B cell (primary cell): ENCODE results near the gene SWAP70. TPM values are rescaled to one million over a fixed set of nuclear protein-coding genes. Genes with fewer than 3 reads are reported as not detected.

ENCODE experiments used
- ATAC-seq: fragments of 200-7000 bp; cut with Tn5 transposase; one replicate; pipeline ENCODE4 v1.10.0; 2021; ENCODE audit warnings: low read depth, mild to moderate bottlenecking, moderate number of reproducible peaks, moderate library complexity
- CTCF ChIA-PET: fragments of 350-600 bp; sonication (Branson Sonifier 250); formaldehyde crosslinking; loops from one replicate; lab custom pipeline; 2021; ENCODE audit warnings: antibody characterized with exemption, inconsistent platforms; lab: Charles Lee
- POLR2A ChIA-PET: fragments of 350-600 bp; sonication (Branson Sonifier 250); formaldehyde crosslinking; loops from one replicate; lab custom pipeline; 2021; ENCODE audit warnings: antibody characterized with exemption; lab: Charles Lee
- DNase-seq: peaks from one replicate; pipeline ENCODE4 v3.0.0; 2013
- H2AFZ ChIP-seq: 2 replicates; pipeline ENCODE4 v1.6.1; 2012; ENCODE audit warnings: mild to moderate bottlenecking, low read depth, low read length; ENCODE audit not compliant: insufficient read depth, poor library complexity, severe bottlenecking
- H3K27ac ChIP-seq, 2 donors: 1 replicate in 1 of 2; 2 replicates in 1 of 2; pipeline ENCODE4 v1.5.1; 2012 to 2013; ENCODE audit warnings: low read length in 2 of 2, mild to moderate bottlenecking in 2 of 2, moderate library complexity in 1 of 2
- H3K27me3 ChIP-seq, 4 experiments: fragments of 200-600 bp in 1 of 4; sonication (generic) in 1 of 4; replicated peaks in 1 of 4; 1 replicate in 2 of 4; 2 replicates in 2 of 4; pipeline versions ENCODE4 v1.6.1 to v1.7.0; 2013 to 2016; ENCODE audit warnings: low read length in 3 of 4, mild to moderate bottlenecking in 2 of 4, mixed read lengths in 1 of 4, moderate library complexity in 1 of 4; ENCODE audit not compliant: insufficient read depth in 4 of 4, control insufficient read depth in 3 of 4; ENCODE audit errors: control extremely low read depth in 1 of 4
- H3K36me3 ChIP-seq, 2 experiments: replicated peaks in 1 of 2; 1 replicate in 1 of 2; 2 replicates in 1 of 2; pipeline versions ENCODE4 v1.6.1 to v1.7.1; 2013; ENCODE audit warnings: low read length in 1 of 2; ENCODE audit not compliant: insufficient read depth in 2 of 2, control insufficient read depth in 1 of 2; ENCODE audit errors: control extremely low read depth in 1 of 2, extremely low read depth in 1 of 2
- H3K4me1 ChIP-seq, 2 donors: fragments of 200-600 bp in 1 of 2; sonication (generic) in 1 of 2; 1 replicate in 1 of 2; 2 replicates in 1 of 2; pipeline versions ENCODE4 v1.5.1 to v1.6.1; 2013 to 2017; ENCODE audit warnings: low read length in 2 of 2; ENCODE audit not compliant: control insufficient read depth in 2 of 2, insufficient read depth in 2 of 2
- H3K4me2 ChIP-seq: replicated peaks from 2 replicates; pipeline ENCODE3; 2012; ENCODE audit warnings: mild to moderate bottlenecking, low read depth, low read length; ENCODE audit not compliant: poor library complexity, severe bottlenecking
- H3K4me3 ChIP-seq, 5 experiments: fragments of 200-600 bp in 1 of 5; sonication (generic) in 1 of 5; 1 replicate in 3 of 5; 2 replicates in 2 of 5; pipeline versions ENCODE4 v1.5.1 to v1.7.0; 2011 to 2016; ENCODE audit warnings: low read length in 4 of 5, mild to moderate bottlenecking in 4 of 5, low read depth in 2 of 5, control low read depth in 1 of 5, moderate library complexity in 1 of 5; ENCODE audit not compliant: insufficient read depth in 1 of 5; ENCODE audit errors: control extremely low read depth in 1 of 5, extremely low read depth in 1 of 5
- H3K79me2 ChIP-seq: fragments of 200-600 bp; sonication (generic); one replicate; pipeline ENCODE4 v1.6.0; 2016; ENCODE audit warnings: low read length; ENCODE audit not compliant: control insufficient read depth, insufficient read depth
- H3K9ac ChIP-seq: fragments of 200-600 bp; sonication (generic); 2 replicates; pipeline ENCODE4 v1.6.1; 2017; ENCODE audit warnings: mild to moderate bottlenecking, low read length, moderate library complexity
- H3K9me3 ChIP-seq, 3 donors: one replicate each; pipeline versions ENCODE4 v1.6.1 to v1.7.1; 2013; ENCODE audit warnings: low read length in 2 of 3; ENCODE audit not compliant: control insufficient read depth in 2 of 3, insufficient read depth in 1 of 3; ENCODE audit errors: control extremely low read depth in 1 of 3
- H4K20me1 ChIP-seq: 2 replicates; pipeline ENCODE4 v1.6.0; 2012; ENCODE audit warnings: mild to moderate bottlenecking, low read length; ENCODE audit not compliant: insufficient read depth, control insufficient read depth, poor library complexity, severe bottlenecking
- H3K27ac Mint-ChIP-seq: one replicate; pipeline ENCODE4 v1.8.0; 2021; ENCODE audit warnings: mixed read lengths
- H3K27me3 Mint-ChIP-seq: one replicate; pipeline ENCODE4 v1.8.0; 2021; ENCODE audit warnings: mixed read lengths
- H3K4me1 Mint-ChIP-seq: one replicate; pipeline ENCODE4 v1.8.0; 2021; ENCODE audit warnings: mixed read lengths
- H3K4me3 Mint-ChIP-seq: one replicate; pipeline ENCODE4 v1.8.0; 2021; ENCODE audit warnings: mixed read lengths
- H3K9me3 Mint-ChIP-seq: one replicate; pipeline ENCODE4 v1.8.0; 2022; ENCODE audit warnings: mixed read lengths; ENCODE audit not compliant: insufficient read depth
- EZH2 ChIP-seq: IDR thresholded peaks from 2 replicates; pipeline ENCODE4 v1.6.1; 2012; ENCODE audit warnings: borderline replicate concordance, low read depth, mild to moderate bottlenecking, moderate library complexity, low read length; ENCODE audit not compliant: insufficient read depth, poor library complexity, severe bottlenecking
- WGBS: methylation state at CpG from one replicate; pipeline ENCODE4 v1.1.5; 2013; ENCODE audit warnings: missing lambda C conversion rate; ENCODE audit not compliant: insufficient coverage; 5-methylcytosine and 5-hydroxymethylcytosine counted together
- intact Hi-C: fragments of 100-400 bp; cut with micrococcal nuclease; formaldehyde crosslinking; loops from one replicate; pipeline ENCODE4 v1.10.0; 2022
- polyA plus RNA-seq: library from polyadenylated mRNA; depleted of rRNA; stranded (reverse); fragments of >200 nt; gene quantifications from 2 replicates; pipeline ENCODE4 v1.2.3, GENCODE V29; 2012
- total RNA-seq, 2 donors: library from RNA; stranded (reverse); fragments of 120-200 nt in 1 of 2; gene quantifications; 1 replicate in 1 of 2; 2 replicates in 1 of 2; pipeline versions ENCODE4 v1.2.3 to v1.2.4, GENCODE V29; 2013 to 2022
- TF ChIP-seq, protein P1 (sequence below): fragments of 200-600 bp; IDR thresholded peaks from one replicate; pipeline ENCODE4 v1.8.0; 2022; ENCODE audit warnings: antibody characterized with exemption, mild to moderate bottlenecking

Gene SWAP70
- total and polyA plus RNA-seq, 2 donors (not counting 1 experiment from before 2014, with no cell fraction given): 69.8 to 200 TPM

DNA sequence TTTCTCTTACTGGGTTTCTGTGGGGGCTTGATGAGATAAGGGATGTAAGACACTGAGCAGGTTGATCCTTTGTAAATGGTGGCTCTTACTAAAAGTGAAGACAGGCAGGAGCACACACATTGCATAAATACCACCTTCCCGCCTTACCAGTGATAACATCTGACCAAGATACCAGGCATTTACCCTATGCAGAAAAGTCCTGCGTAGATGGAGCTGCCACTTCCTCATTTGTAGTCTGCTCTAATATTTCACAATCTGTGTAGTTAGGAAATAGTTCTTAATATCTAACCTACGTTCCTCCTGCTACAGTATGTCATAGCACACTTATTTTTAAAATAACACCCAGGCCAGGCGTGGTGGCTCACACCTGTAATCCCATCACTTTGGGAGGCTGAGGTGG is 23.9 kb upstream of the SWAP70 start:
- Mint-ChIP-seq H3K27ac (peak overlapping the region; percentile 80), H3K27me3 (no peaks in the 10 kb centered on the region), H3K9me3 (no peaks in the 10 kb centered on the region), H3K4me3 (peak overlapping the region; percentile 52), H3K4me1 (peaks cover 49% of the 10 kb centered on the region)
- WGBS: no CpG with 5 or more reads among the region's 4 CpGs
- peak overlapping the region; percentile 1 for H3K4me2 ChIP-seq
- no peaks in the 10 kb centered on the region for H4K20me1 ChIP-seq
- peaks cover 0 to 3% (median 0%) of the 10 kb centered on the region in 3 donors for H3K9me3 ChIP-seq
- H3K4me3 ChIP-seq: no peak overlapping the region
- intact Hi-C loops: loop anchor here (2.0 kb wide), 2 partner anchors 23 to 25 kb away; no protein-coding TSS in a partner anchor
- no peak overlapping the region for H2AFZ ChIP-seq
- no peak overlapping the region for H3K27ac ChIP-seq
- H3K36me3 ChIP-seq: no peaks in the 10 kb centered on the region
- no peak overlapping the region for H3K9ac ChIP-seq
- CTCF ChIA-PET: interaction anchor here (0.6 to 2.2 kb wide), 5 partner anchors 11 to 108 kb away, joined by 3 to 9 read pairs (median 4); no protein-coding TSS in a partner anchor
- TF ChIP-seq EZH2: no peak
- peaks cover 4% of the 10 kb centered on the region for H3K79me2 ChIP-seq
- H3K4me1 ChIP-seq: peaks cover 37 to 40% of the 10 kb centered on the region in 2 donors
- DNase-seq: peak; percentile 74
- peak; percentile 86 for ATAC-seq
- POLR2A ChIA-PET: interaction anchor here (1.1 to 1.7 kb wide), 2 partner anchors 21 to 26 kb away, joined by 4 read pairs; no protein-coding TSS in a partner anchor
- H3K27me3 ChIP-seq: no peaks in the 10 kb centered on the region

DNA sequence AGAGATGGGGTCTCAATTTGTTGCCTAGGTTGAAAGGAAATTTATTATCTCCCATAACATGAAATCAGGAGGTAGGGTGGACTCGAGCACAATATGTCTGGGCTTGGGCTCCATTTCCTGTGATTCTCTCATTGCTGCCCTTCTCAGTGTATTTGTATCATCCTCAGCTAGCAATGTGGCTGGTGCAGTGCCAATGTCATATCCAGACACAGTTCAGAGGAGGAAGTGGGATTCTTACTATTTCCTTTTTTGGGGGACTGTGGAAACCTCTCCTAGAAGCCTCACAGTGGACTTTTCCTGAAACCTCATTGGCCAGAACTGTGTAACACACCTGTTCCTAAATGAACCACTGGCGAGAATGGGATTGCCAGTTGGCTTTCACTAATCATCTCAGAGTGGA is 21.0 kb upstream of the SWAP70 start:
- Histone ChIP-seq H3K79me2 (peaks cover 10% of the 10 kb centered on the region), H2AFZ (no peak overlapping the region), H3K27me3 (no peaks in the 10 kb centered on the region), H4K20me1 (no peaks in the 10 kb centered on the region), H3K9ac (no peak overlapping the region), H3K4me3 (no peak overlapping the region), H3K36me3 (no peaks in the 10 kb centered on the region), H3K4me1 (peaks cover 38 to 47% of the 10 kb centered on the region in 2 donors), H3K4me2 (peak overlapping the region; percentile 14), H3K27ac (no peak overlapping the region), H3K9me3 (peaks cover 0 to 5% (median 3%) of the 10 kb centered on the region in 3 donors)
- ChIA-PET CTCF (interaction anchor here (0.7 to 1.1 kb wide), 2 partner anchors 45 to 87 kb away, joined by 3 to 4 read pairs; no protein-coding TSS in a partner anchor), POLR2A (interaction anchor here (0.6 to 0.7 kb wide), 2 partner anchors 41 to 46 kb away, joined by 3 to 4 read pairs; no protein-coding TSS in a partner anchor)
- TF ChIP-seq, protein P1, sequence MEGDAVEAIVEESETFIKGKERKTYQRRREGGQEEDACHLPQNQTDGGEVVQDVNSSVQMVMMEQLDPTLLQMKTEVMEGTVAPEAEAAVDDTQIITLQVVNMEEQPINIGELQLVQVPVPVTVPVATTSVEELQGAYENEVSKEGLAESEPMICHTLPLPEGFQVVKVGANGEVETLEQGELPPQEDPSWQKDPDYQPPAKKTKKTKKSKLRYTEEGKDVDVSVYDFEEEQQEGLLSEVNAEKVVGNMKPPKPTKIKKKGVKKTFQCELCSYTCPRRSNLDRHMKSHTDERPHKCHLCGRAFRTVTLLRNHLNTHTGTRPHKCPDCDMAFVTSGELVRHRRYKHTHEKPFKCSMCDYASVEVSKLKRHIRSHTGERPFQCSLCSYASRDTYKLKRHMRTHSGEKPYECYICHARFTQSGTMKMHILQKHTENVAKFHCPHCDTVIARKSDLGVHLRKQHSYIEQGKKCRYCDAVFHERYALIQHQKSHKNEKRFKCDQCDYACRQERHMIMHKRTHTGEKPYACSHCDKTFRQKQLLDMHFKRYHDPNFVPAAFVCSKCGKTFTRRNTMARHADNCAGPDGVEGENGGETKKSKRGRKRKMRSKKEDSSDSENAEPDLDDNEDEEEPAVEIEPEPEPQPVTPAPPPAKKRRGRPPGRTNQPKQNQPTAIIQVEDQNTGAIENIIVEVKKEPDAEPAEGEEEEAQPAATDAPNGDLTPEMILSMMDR: no peak
- no peak for TF ChIP-seq EZH2
- H3K4me1 Mint-ChIP-seq: peaks cover 60% of the 10 kb centered on the region
- H3K27me3 Mint-ChIP-seq: no peaks in the 10 kb centered on the region
- no peak overlapping the region for H3K4me3 Mint-ChIP-seq
- no peaks in the 10 kb centered on the region for H3K9me3 Mint-ChIP-seq
- WGBS: 40% methylated on average over 1 of the region's 2 CpGs
- intact Hi-C loops: loop anchor here (2.0 kb wide), 2 partner anchors 14 kb away; no protein-coding TSS in a partner anchor
- H3K27ac Mint-ChIP-seq: peak overlapping the region; percentile 32
- ATAC-seq: no peak
- DNase-seq: no peak
